ENCODE data around the gene INO80D. TPM values are rescaled to one million over a fixed set of nuclear protein-coding genes. Genes with fewer than 3 reads are reported as not detected.
"Not testable (repeated sequence)": the region's sequence is repeated elsewhere in the genome, so short reads cannot be mapped to it uniquely, and the experiment has no call there.

INO80D gene
- total RNA-seq, 2 experiments from 2014 or later = 25.4 to 26.5 TPM

DNA sequence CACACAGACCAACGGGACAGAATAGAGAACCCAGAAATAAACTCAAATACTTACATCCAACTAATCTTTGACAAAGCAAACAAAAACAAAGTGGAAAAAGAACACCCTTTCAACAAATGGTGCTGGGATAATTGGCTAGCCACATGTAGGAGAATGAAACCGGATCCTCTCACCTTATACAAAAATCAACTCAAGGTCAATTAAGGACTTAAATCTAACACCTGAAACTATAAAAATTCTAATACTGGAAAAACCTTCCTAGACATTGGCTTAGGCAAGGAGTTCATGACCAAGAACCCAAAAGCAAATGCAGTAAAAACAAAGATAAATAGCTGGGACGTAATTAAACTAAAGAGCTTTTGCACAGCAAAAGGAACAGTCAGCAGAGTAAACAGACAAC is 50.6 kb downstream of the INO80D start:
- H3K4me3 Mint-ChIP-seq, CTCF ChIA-PET, H3K27me3 Mint-ChIP-seq, POLR2A ChIA-PET, DNase-seq, H3K27ac Mint-ChIP-seq: not testable (repeated sequence)
- Mint-ChIP-seq H3K9me3 (peaks cover 28% of the 10 kb centered on the region), H3K36me3 (ENCODE audit: low read depth) (peaks cover 83% of the 10 kb centered on the region), H3K4me1 (peaks cover 40% of the 10 kb centered on the region)

DNA sequence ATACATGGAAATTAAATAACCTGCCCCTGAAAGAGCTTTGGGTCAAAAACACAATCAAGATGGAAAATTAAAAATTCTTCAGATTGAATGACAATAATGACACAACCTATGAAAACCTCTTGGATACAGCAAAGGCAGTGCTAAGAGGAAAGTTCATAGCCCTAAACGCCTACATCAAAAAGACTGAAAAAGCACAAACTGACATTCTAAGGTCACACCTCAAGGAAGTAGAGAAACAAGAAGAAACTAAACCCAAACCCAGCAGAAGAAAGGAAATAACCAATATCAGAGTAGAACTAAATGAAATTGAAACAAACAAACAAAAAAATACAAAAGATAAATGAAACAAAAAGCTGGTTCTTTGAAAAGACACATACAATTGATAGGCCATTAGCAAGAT is 52.5 kb downstream of the INO80D start:
- H3K27me3 Mint-ChIP-seq, DNase-seq, CTCF ChIA-PET, H3K27ac Mint-ChIP-seq, H3K4me3 Mint-ChIP-seq: not testable (repeated sequence)
- peaks cover 42% of the 10 kb centered on the region for H3K4me1 Mint-ChIP-seq
- POLR2A ChIA-PET = interaction anchor here (2.3 kb wide), 1 partner anchor 53 kb away, joined by 9 read pairs; the partner anchor contains the start of gene INO80D
- H3K36me3 Mint-ChIP-seq (ENCODE audit: low read depth) = peaks cover 86% of the 10 kb centered on the region
- peaks cover 28% of the 10 kb centered on the region for H3K9me3 Mint-ChIP-seq

DNA sequence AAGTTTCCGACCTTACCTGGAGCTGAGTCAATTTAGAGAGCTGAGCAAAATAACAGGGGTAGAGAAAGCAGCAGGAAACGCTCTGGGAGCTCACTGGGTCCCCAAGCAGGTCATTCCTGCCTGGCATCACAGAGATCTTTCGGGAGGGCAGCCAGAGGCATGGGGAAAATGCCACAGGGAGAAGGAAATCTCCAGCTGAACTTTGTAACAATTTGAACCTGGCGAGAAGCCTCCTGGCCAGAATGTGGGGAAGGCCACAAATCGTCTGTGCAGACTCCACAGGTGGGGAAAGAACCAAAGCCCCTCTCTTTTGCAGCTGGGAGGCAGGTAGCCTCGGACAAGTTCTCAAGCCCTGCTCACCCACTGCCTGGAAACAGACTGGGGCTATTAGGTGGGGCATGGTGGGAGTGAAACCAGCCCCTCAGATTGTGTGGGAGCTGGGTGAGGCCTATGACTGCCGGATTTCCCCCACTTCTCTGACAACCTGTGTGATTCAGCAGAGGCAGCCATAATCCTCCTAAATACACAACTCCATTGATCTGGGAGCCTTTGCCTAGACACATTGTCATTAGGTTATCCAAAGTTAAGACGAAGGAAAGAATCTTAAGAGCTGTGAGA is 53.9 kb downstream of the INO80D start:
- POLR2A ChIA-PET = interaction anchor here (2.3 kb wide), 1 partner anchor 54 kb away, joined by 9 read pairs; the partner anchor contains the start of gene INO80D
- DNase-seq = no peak
- no peak overlapping the region for H3K4me3 Mint-ChIP-seq
- H3K27ac Mint-ChIP-seq = no peak overlapping the region
- no peaks in the 10 kb centered on the region for H3K27me3 Mint-ChIP-seq
- peaks cover 28% of the 10 kb centered on the region for H3K9me3 Mint-ChIP-seq
- CTCF ChIA-PET = interaction anchor here (0.6 kb wide), 1 partner anchor 26 kb away, joined by 6 read pairs; no protein-coding TSS in a partner anchor
- peaks cover 42% of the 10 kb centered on the region for H3K4me1 Mint-ChIP-seq
- peaks cover 75% of the 10 kb centered on the region for H3K36me3 Mint-ChIP-seq (ENCODE audit: low read depth)

DNA sequence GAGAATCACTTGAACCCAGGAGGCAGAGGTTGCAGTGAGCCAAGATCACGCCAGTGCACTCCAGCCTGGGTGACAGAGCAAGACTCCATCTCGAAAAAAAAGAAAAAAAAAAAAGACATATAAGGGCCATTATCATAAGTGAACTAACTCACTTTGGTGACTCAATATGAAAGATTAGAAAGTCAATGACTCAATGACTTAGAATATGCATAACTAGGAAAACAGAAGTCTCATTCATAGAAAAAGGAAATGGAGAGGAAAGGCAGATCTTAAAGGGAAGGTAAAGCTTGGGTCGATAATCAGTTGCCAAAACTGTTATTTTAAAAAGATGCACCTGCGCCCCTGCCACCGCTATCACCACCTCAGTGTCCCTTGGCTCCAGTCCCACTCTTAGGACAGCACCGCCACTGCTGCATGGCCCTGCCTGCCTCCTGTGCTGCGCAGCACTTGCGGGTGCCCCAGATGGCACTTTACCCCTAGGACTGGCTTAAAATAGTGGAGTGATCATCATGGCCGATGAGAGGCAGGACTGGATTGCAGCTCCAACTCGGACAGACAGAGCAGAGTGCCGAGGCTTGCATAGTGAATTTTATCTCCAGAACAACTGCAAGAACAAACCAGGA is 54.7 kb downstream of the INO80D start:
- CTCF ChIA-PET = no interaction called here
- peaks cover 42% of the 10 kb centered on the region for H3K4me1 Mint-ChIP-seq

DNA sequence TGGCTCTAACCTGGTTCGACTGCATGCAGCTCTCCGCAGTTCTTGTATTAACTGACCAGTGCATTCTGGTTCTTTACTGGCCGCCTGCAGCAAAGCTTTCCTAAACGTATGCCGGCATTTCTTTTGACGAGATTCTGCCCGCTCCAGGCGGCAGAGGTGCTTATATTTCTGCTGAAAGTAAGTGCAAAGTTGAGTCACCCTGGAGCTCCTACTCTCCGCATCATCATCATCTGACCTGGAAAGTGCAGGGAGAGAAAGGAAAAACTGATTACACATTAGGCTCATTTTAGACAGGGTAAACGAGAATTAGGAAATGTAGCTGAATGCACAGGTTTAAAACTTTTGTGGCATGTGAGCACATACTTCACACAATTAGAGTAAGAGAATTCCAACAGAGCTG is 57.9 kb downstream of the INO80D start:
- Mint-ChIP-seq H3K27me3 (no peaks in the 10 kb centered on the region), H3K9me3 (peaks cover 12% of the 10 kb centered on the region), H3K27ac (no peak overlapping the region), H3K4me3 (no peak overlapping the region), H3K4me1 (peaks cover 27% of the 10 kb centered on the region), H3K36me3 (ENCODE audit: low read depth) (peaks cover 42% of the 10 kb centered on the region)
- POLR2A ChIA-PET = no interaction called here
- DNase-seq = no peak
- CTCF ChIA-PET = no interaction called here

More for the DNA sequence above, 54.7 kb downstream of the INO80D start:
- Mint-ChIP-seq H3K27ac (no peak overlapping the region), H3K4me3 (no peak overlapping the region), H3K27me3 (no peaks in the 10 kb centered on the region), H3K36me3 (ENCODE audit: low read depth) (peaks cover 67% of the 10 kb centered on the region), H3K9me3 (peaks cover 28% of the 10 kb centered on the region)
- DNase-seq = no peak
- POLR2A ChIA-PET = no interaction called here

DNA sequence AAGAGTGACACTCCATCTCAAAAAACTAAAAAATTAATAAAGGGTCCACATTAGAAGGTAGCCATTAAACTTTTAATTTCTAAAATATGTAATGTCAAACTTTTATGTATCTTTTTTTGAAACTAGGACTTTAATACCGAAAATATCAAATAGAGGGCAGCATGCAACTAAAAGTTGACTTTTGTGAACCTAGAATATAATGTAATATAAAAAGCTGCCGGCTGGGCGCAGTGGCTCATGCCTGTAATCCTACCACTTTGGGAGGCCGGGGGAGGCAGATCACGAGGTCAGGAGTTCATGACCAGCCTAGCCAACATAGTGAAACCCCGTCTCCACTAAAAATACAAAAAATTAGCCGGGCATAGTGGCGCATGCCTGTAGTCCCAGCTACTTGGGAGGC is 62.8 kb downstream of the INO80D start:
- no peaks in the 10 kb centered on the region for H3K27me3 Mint-ChIP-seq
- DNase-seq = no peak
- H3K36me3 Mint-ChIP-seq (ENCODE audit: low read depth) = peaks cover 19% of the 10 kb centered on the region
- ChIA-PET CTCF (no interaction called here), POLR2A (no interaction called here)
- no peak overlapping the region for H3K27ac Mint-ChIP-seq
- H3K4me1 Mint-ChIP-seq = no peaks in the 10 kb centered on the region
- no peak overlapping the region for H3K4me3 Mint-ChIP-seq
- no peaks in the 10 kb centered on the region for H3K9me3 Mint-ChIP-seq

DNA sequence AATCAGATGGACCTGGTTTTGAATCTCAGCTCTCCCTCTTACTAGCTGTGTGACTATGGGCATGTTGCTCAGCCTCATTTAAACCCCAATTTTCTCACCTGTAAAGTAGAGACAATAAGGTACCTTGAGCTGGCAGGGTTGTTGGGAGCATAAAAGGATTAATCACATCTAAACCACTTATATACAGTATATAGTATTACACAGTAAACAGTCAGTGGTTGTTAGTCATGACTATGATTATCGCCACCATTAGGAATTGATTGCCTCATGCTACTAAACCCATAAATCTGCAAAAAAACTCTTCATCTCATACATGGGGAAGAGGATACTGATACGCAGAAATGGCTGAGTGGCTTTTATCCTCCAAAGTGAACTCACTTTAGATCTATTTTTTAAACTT is 65.8 kb downstream of the INO80D start:
- peaks cover 45% of the 10 kb centered on the region for H3K36me3 Mint-ChIP-seq (ENCODE audit: low read depth)
- H3K9me3 Mint-ChIP-seq = peaks cover 11% of the 10 kb centered on the region
- H3K27ac Mint-ChIP-seq = no peak overlapping the region
- POLR2A ChIA-PET = no interaction called here
- H3K4me3 Mint-ChIP-seq = no peak overlapping the region
- no peak for DNase-seq
- no peaks in the 10 kb centered on the region for H3K27me3 Mint-ChIP-seq
- CTCF ChIA-PET = no interaction called here
- no peaks in the 10 kb centered on the region for H3K4me1 Mint-ChIP-seq

DNA sequence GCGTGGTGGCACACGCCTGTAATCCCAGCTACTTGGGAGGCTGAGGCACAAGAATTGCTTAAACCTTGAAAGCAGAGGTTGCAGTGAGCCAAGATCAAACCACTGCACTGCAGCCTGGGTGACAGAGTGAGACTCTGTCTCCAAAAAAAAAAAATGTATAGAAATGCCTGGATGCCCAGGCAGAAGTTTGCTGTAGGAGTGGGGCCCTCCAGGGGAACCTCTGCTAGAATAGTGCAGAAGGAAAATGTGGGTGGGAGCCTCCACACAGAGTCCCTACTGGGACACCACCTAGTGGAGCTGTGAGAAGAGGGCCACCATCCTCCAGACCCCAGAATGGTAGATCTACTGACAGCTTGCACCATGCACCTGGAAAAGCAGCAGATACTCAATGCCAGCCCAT is 70.2 kb downstream of the INO80D start:
- Mint-ChIP-seq H3K36me3 (ENCODE audit: low read depth) (peaks cover 66% of the 10 kb centered on the region), H3K9me3 (peaks cover 15% of the 10 kb centered on the region)
- DNase-seq, H3K4me3 Mint-ChIP-seq, POLR2A ChIA-PET, H3K27ac Mint-ChIP-seq, H3K27me3 Mint-ChIP-seq, H3K4me1 Mint-ChIP-seq: not testable (repeated sequence)
- CTCF ChIA-PET = interaction anchor here (0.7 kb wide), 1 partner anchor 274 kb away, joined by 3 read pairs; no protein-coding TSS in a partner anchor

DNA sequence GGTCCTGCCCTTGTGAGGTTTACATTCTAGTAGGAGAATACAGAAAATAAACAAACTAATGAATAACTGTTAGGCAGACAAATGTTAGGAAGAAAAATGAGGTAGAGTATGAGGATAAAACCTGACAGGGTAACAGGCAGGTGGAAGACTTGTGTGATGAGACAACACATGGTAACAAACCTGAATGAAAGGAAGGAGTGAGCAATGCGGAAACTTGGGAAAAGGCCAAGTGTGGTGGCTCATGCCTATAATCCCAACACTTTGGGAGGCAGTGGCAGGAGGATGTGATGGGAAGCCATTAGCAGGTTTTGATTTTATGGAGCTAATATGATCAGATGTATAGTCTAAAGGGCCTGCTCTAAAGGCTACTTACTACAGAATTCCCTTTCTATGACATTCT is 74.2 kb downstream of the INO80D start:
- no peak for DNase-seq
- no peak overlapping the region for H3K4me3 Mint-ChIP-seq
- peaks cover 61% of the 10 kb centered on the region for H3K36me3 Mint-ChIP-seq (ENCODE audit: low read depth)
- CTCF ChIA-PET = no interaction called here
- POLR2A ChIA-PET = no interaction called here
- H3K27ac Mint-ChIP-seq = no peak overlapping the region
- no peaks in the 10 kb centered on the region for H3K27me3 Mint-ChIP-seq
- no peaks in the 10 kb centered on the region for H3K4me1 Mint-ChIP-seq
- peaks cover 14% of the 10 kb centered on the region for H3K9me3 Mint-ChIP-seq

DNA sequence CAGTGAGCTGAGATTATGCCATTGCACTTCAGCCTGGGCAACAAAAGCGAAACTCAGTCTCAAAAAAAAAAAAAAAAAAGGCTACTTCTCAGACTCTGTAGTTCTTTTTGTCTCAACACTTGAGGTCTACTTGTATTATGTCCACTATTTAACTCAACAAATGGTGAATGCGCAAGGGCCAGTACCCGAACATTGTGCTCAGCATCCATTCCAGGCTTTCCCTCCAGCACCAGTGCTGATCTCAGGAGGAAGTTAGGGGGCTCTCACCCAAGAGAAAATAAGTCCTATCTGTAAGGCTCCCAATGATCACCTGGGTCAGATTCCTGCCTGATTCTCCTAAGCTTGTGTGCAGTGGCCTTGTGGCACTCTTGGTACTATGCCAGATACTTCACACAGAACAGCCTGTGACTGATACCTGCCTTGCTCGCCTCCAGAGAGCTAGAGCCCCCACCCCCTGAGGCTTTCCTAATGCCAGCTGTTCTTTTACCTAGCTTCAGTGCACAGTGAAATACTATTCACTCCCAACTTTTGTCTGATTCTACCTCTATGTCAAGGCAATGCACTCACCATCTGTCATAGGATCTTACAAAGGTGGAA is 74.9 kb downstream of the INO80D start:
- Mint-ChIP-seq H3K4me1 (no peaks in the 10 kb centered on the region), H3K27me3 (no peaks in the 10 kb centered on the region), H3K9me3 (peaks cover 7% of the 10 kb centered on the region), H3K27ac (no peak overlapping the region), H3K36me3 (ENCODE audit: low read depth) (peaks cover 57% of the 10 kb centered on the region), H3K4me3 (no peak overlapping the region)
- POLR2A ChIA-PET = no interaction called here
- CTCF ChIA-PET = interaction anchor here (0.6 kb wide), 1 partner anchor 744 kb away, joined by 3 read pairs; no protein-coding TSS in a partner anchor
- no peak for DNase-seq

DNA sequence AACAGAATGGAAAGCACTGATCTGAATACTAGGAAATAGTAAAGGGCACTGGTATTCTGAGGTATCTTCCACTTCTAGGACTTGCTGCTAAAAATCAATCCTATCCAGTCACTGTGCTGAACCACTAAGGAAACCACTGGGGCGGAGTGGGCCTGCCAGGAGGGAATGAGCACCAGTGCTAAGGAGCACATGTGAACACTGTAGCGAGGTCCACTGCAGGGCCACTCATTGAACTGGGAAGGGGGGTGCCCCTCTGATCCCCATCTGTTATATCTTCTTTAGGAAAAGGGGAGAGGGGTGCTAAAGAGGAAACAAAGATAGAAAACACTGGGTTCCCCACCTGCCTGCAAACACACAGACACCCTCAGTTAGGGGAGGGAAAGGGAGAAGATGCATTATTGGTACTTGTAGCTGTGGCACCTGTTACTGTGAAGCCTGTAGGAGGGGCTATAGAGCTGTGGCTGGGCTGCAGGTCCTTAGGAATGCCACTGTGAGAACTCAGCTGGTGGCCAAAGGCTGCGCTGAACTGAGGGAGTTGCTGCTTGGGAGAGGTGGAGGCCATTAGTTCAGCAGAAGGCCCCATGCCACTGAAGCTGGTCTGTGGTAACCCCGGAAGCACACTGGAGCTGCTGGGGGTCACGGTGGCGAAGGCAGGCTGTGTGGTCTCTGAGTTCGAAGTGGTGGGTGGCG is 81.8 kb downstream of the INO80D start:
- Mint-ChIP-seq H3K36me3 (ENCODE audit: low read depth) (peaks cover 50% of the 10 kb centered on the region), H3K4me3 (no peak overlapping the region), H3K9me3 (no peaks in the 10 kb centered on the region), H3K27ac (no peak overlapping the region), H3K27me3 (no peaks in the 10 kb centered on the region), H3K4me1 (peaks cover 2% of the 10 kb centered on the region)
- ChIA-PET CTCF (interaction anchor here (0.8 to 1.1 kb wide), 2 partner anchors 120 to 258 kb away, joined by 3 read pairs; no protein-coding TSS in a partner anchor), POLR2A (no interaction called here)
- peak; percentile 18 for DNase-seq

DNA sequence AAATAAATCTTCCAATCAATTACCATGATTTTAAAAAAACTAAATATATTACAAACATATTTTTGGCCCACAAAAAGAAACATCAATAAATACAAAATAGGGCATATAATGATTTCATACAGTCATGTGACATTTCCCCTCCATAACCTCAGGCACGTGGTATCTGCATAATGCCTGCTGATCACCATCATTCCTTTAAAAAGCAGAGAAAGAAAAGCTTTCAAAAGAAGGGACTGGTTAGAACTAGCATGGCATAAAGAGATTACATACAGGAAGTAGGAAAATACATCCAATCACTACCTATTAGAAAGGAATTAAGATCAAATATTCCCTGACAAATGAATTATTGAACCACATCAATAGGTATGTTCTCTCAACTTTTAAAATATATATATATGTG is 83.5 kb downstream of the INO80D start:
- peaks cover 4% of the 10 kb centered on the region for H3K4me1 Mint-ChIP-seq
- H3K36me3 Mint-ChIP-seq (ENCODE audit: low read depth) = peaks cover 50% of the 10 kb centered on the region
- POLR2A ChIA-PET = no interaction called here
- H3K9me3 Mint-ChIP-seq = no peaks in the 10 kb centered on the region
- no peak overlapping the region for H3K4me3 Mint-ChIP-seq
- no peaks in the 10 kb centered on the region for H3K27me3 Mint-ChIP-seq
- CTCF ChIA-PET = no interaction called here
- DNase-seq = no peak
- H3K27ac Mint-ChIP-seq = no peak overlapping the region

DNA sequence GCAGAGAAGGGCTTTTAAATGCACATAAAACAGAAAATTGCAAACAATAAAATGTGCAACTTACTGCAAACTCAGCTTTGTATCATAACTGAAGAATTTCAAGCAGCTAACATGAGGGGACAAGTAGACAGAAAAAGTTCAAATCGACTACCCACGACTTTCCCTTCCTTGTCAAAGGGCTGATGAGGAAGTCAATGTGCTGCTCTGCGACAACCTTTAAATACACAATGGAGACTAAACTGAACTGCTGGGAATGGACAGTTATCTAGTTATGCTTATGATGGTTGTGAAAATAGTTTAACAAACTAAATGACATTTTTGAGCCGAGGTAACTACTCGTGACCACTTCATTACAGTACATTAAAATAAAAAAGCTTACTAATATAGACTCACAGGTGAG is 84.1 kb downstream of the INO80D start:
- H3K36me3 Mint-ChIP-seq (ENCODE audit: low read depth) = peaks cover 45% of the 10 kb centered on the region
- ChIA-PET POLR2A (no interaction called here), CTCF (no interaction called here)
- H3K9me3 Mint-ChIP-seq = no peaks in the 10 kb centered on the region
- no peak for DNase-seq
- H3K27me3 Mint-ChIP-seq = no peaks in the 10 kb centered on the region
- no peak overlapping the region for H3K27ac Mint-ChIP-seq
- H3K4me1 Mint-ChIP-seq = peaks cover 4% of the 10 kb centered on the region
- no peak overlapping the region for H3K4me3 Mint-ChIP-seq
